NCI-H146 (cell line): Measurements from ENCODE around the gene ECE1.

Experiments
- DNase-seq: peaks from one replicate; lab custom pipeline; 2025; lab: John Stamatoyannopoulos, UW

Gene ECE1

GRCh38 chr1:21325231-21325718 lies 35.0 kb upstream of the ECE1 start:
- no peak for DNase-seq

GRCh38 chr1:21324368-21325141 lies 34.3 kb upstream of the ECE1 start:
- no peak for DNase-seq

- DNase-seq, result no peak
Measured at GRCh38 chr1:21323091-21323490, 32.8 kb upstream of the ECE1 start.

- DNase-seq, result no peak
Measured at GRCh38 chr1:21322681-21323016, 32.4 kb upstream of the ECE1 start.

- no peak for DNase-seq
Measured at GRCh38 chr1:21321963-21322680, 31.9 kb upstream of the ECE1 start.

GRCh38 chr1:21320410-21321108 lies 30.3 kb upstream of the ECE1 start:
- no peak for DNase-seq

- no peak for DNase-seq
Measured at GRCh38 chr1:21319447-21320407, 29.5 kb upstream of the ECE1 start.

GRCh38 chr1:21318714-21319159 lies 28.5 kb upstream of the ECE1 start:
- DNase-seq, result no peak

GRCh38 chr1:21318057-21318713 lies 27.9 kb upstream of the ECE1 start:
- DNase-seq, result no peak

- DNase-seq, result no peak
Measured at GRCh38 chr1:21317690-21318043, 27.4 kb upstream of the ECE1 start.

GRCh38 chr1:21317035-21317689 lies 26.9 kb upstream of the ECE1 start:
- no peak for DNase-seq

GRCh38 chr1:21314743-21315396 lies 24.6 kb upstream of the ECE1 start:
- DNase-seq, result no peak

GRCh38 chr1:21313886-21314721 lies 23.8 kb upstream of the ECE1 start:
- DNase-seq, result no peak

GRCh38 chr1:21313203-21313885 lies 23.1 kb upstream of the ECE1 start:
- no peak for DNase-seq

GRCh38 chr1:21312407-21312992 lies 22.2 kb upstream of the ECE1 start:
- no peak for DNase-seq

- DNase-seq, result no peak
Measured at GRCh38 chr1:21311016-21311415, 20.8 kb upstream of the ECE1 start.

GRCh38 chr1:21308847-21309652 lies 18.8 kb upstream of the ECE1 start:
- peak; percentile 22 for DNase-seq
